Calu3 (cell line): ENCODE results near the gene GPAM. TPM values are rescaled to one million over a fixed set of nuclear protein-coding genes. Genes with fewer than 3 reads are reported as not detected.
"Not testable (repeated sequence)": the region's sequence is repeated elsewhere in the genome, so short reads cannot be mapped to it uniquely, and the experiment has no call there.

Source experiments
- BruUV-seq: library from RNA; stranded (reverse); fragments of 400-500 nt; replicated peaks from 2 replicates; lab custom pipeline; 2021; lab: Mats Ljungman, UMichigan
- CTCF ChIA-PET: fragments of 300-600 bp; sonication (Branson Sonifier 250); formaldehyde crosslinking; loops from one replicate; lab custom pipeline; 2022; ENCODE audit warnings: antibody characterized with exemption; lab: Charles Lee
- DNase-seq: peaks from one replicate; pipeline ENCODE4 v3.0.0; 2022
- H3K27ac Mint-ChIP-seq: one replicate; pipeline ENCODE4 v1.8.0; 2022; ENCODE audit warnings: mixed read lengths; ENCODE audit not compliant: unreplicated experiment
- H3K27me3 Mint-ChIP-seq: one replicate; pipeline ENCODE4 v1.8.0; 2022; ENCODE audit warnings: mixed read lengths; ENCODE audit not compliant: unreplicated experiment
- H3K36me3 Mint-ChIP-seq: one replicate; pipeline ENCODE4 v1.8.0; 2022; ENCODE audit warnings: mild to moderate bottlenecking, moderate library complexity, mixed read lengths; ENCODE audit not compliant: insufficient read depth, unreplicated experiment
- H3K4me1 Mint-ChIP-seq: one replicate; pipeline ENCODE4 v1.8.0; 2022; ENCODE audit warnings: mild to moderate bottlenecking, low read depth, mixed read lengths; ENCODE audit not compliant: unreplicated experiment
- H3K4me3 Mint-ChIP-seq: one replicate; pipeline ENCODE4 v1.8.0; 2022; ENCODE audit warnings: mild to moderate bottlenecking, low read depth, moderate library complexity, mixed read lengths; ENCODE audit not compliant: unreplicated experiment
- H3K9me3 Mint-ChIP-seq: one replicate; pipeline ENCODE4 v1.8.0; 2022; ENCODE audit warnings: low read depth, mixed read lengths; ENCODE audit not compliant: unreplicated experiment
- CTCF ChIP-seq: fragments of 200-600 bp; IDR thresholded peaks from one replicate; pipeline ENCODE4 v1.8.0; 2022; ENCODE audit warnings: antibody characterized with exemption; ENCODE audit not compliant: unreplicated experiment
- intact Hi-C: fragments of 100-400 bp; cut with micrococcal nuclease; formaldehyde crosslinking; loops from one replicate; pipeline ENCODE4 v1.10.0; 2022; ENCODE audit not compliant: unreplicated experiment
- total RNA-seq: library from RNA; stranded (reverse); gene quantifications from 2 replicates; pipeline ENCODE4 v1.2.3, GENCODE V29; 2022

GPAM gene
- total RNA-seq, 1 experiment from 2014 or later, result 6.5 TPM

GRCh38 chr10:112120491-112120890 is 63.1 kb downstream of the GPAM start:
- H3K27me3 Mint-ChIP-seq, result peaks cover 75% of the 10 kb centered on the region
- BruUV-seq, result no TSS peak
- H3K4me3 Mint-ChIP-seq, result no peak overlapping the region
- no peak overlapping the region for H3K27ac Mint-ChIP-seq
- no peaks in the 10 kb centered on the region for H3K36me3 Mint-ChIP-seq
- H3K9me3 Mint-ChIP-seq, result no peaks in the 10 kb centered on the region
- CTCF ChIA-PET, result no interaction called here
- intact Hi-C loops, result no loop called here
- DNase-seq, result no peak
- H3K4me1 Mint-ChIP-seq, result no peaks in the 10 kb centered on the region
- no peak for TF ChIP-seq CTCF

GRCh38 chr10:112115781-112116385 is 67.7 kb downstream of the GPAM start:
- no peaks in the 10 kb centered on the region for H3K4me1 Mint-ChIP-seq
- intact Hi-C loops, result loop anchor here (10.0 kb wide), 1 partner anchor 199 kb away; no protein-coding TSS in a partner anchor
- no peaks in the 10 kb centered on the region for H3K9me3 Mint-ChIP-seq
- H3K27me3 Mint-ChIP-seq, result peaks cover 60% of the 10 kb centered on the region
- H3K36me3 Mint-ChIP-seq, result no peaks in the 10 kb centered on the region
- no peak overlapping the region for H3K4me3 Mint-ChIP-seq
- BruUV-seq, result no TSS peak
- peak; percentile 54 for DNase-seq
- peak; percentile 68 for TF ChIP-seq CTCF
- CTCF ChIA-PET, result interaction anchor here (1.1 kb wide), 1 partner anchor 319 kb away, joined by 3 read pairs; no protein-coding TSS in a partner anchor
- no peak overlapping the region for H3K27ac Mint-ChIP-seq

- DNase-seq, H3K27ac Mint-ChIP-seq, CTCF ChIA-PET, H3K36me3 Mint-ChIP-seq, H3K9me3 Mint-ChIP-seq, H3K4me3 Mint-ChIP-seq, H3K4me1 Mint-ChIP-seq, BruUV-seq: not testable (repeated sequence)
- H3K27me3 Mint-ChIP-seq, result peaks cover 33% of the 10 kb centered on the region
- intact Hi-C loops, result loop anchor here (10.0 kb wide), 1 partner anchor 205 kb away; no protein-coding TSS in a partner anchor
Observed at GRCh38 chr10:112109779-112110178, 73.8 kb downstream of the GPAM start.

Other genes with a start within 250 kb of the GPAM start
- not detected in 2 replicates for gene TECTB, start 99.6 kb upstream of the GPAM start, total RNA-seq
- 35.3 and 59.2 TPM in 2 replicates for gene ACSL5, start 190.4 kb upstream of the GPAM start, total RNA-seq